Measurements from ENCODE around the gene DYNLT4. TPM values are rescaled to one million over a fixed set of nuclear protein-coding genes. Genes with fewer than 3 reads are reported as not detected.
A peak's percentile ranks its signal among the peaks of the same experiment; 100 is the strongest.

DYNLT4 gene
- total RNA-seq, 1 donor from 2014 or later = 1.9 TPM

DNA sequence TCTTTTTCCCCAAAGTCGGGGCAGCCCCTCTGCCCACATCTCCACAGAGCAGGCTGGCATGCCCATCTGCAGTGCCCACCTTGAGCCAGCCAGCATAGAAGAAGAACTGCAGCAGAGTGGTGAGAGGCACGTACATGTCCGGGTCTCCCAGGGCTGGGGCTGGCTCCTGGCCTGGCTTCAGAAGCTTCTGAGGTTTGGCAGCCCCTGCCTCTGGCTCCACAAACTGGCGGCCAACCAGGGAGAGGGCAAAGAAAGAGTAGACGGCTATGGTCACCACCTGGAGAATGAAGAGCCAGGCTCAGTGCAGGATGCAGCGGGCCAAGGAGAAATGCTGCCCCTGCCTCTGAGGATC lies 22.1 kb downstream of the DYNLT4 start:
- Histone ChIP-seq H3K4me3 (no peak overlapping the region), H3K4me1 (peaks cover 33% of the 10 kb centered on the region), H3K36me3 (peaks cover 17% of the 10 kb centered on the region), H3K27me3 (ENCODE audit: low read depth) (no peaks in the 10 kb centered on the region), H3K27ac (replicated peaks) (no peak overlapping the region), H3K9me3 (replicated peaks) (no peaks in the 10 kb centered on the region)
- intact Hi-C loops (cut with micrococcal nuclease) = no loop called here
- TF ChIP-seq, protein P1, sequence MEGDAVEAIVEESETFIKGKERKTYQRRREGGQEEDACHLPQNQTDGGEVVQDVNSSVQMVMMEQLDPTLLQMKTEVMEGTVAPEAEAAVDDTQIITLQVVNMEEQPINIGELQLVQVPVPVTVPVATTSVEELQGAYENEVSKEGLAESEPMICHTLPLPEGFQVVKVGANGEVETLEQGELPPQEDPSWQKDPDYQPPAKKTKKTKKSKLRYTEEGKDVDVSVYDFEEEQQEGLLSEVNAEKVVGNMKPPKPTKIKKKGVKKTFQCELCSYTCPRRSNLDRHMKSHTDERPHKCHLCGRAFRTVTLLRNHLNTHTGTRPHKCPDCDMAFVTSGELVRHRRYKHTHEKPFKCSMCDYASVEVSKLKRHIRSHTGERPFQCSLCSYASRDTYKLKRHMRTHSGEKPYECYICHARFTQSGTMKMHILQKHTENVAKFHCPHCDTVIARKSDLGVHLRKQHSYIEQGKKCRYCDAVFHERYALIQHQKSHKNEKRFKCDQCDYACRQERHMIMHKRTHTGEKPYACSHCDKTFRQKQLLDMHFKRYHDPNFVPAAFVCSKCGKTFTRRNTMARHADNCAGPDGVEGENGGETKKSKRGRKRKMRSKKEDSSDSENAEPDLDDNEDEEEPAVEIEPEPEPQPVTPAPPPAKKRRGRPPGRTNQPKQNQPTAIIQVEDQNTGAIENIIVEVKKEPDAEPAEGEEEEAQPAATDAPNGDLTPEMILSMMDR (IDR thresholded peaks at IDR 0.05; ENCODE audit: borderline replicate concordance) = no peak
- DNase-seq = no peak

DNA sequence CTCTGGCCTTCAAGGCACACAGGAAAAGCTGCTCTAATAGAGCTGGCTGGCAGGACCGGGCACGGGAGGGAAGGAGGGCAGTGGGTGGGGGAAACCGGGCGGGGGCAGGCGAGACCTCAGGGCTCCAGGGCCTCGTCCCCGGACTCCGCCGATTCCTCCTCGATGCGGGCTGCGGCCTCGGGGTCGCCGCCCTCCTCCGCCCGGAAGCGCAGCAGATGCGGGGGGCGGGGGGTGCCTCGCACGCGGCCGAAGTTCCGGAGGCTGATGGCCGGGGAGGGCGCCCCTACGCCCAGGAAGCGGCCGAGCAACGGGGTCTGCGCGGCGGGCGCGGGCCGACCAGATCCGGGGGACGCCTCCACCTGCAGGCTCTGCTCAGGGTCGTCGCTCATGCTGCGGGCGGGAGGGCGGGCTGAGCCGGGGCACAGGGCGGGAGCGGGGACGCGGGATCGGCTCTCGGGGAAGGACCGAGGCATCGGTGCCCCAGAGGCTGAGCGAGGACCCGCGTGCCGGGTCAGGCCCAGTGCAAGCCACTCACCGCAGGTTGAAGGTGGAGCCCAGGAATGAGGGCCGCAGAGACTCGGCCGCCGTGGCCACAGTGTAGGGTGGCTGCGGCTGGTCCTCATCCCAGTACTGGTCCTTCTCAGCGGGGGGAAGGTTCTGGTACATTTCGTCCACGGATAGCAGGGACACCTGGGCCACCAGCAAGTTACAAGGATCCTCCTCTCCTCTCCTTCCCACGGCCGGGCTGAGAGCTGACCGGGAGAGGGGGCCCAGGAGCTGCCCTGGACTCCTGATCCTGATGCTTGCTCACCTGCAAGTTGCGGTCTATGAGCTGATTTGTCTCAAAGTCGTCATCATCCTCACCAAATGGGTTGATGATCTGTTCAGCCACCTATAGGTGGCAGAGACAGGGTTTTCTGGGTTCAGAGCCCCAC lies 22.8 kb downstream of the DYNLT4 start:
- Histone ChIP-seq H3K36me3 (peaks cover 23% of the 10 kb centered on the region), H3K9me3 (replicated peaks) (no peaks in the 10 kb centered on the region), H3K4me3 (peak overlapping the region; percentile 68), H3K27ac (replicated peaks) (no peak overlapping the region), H3K4me1 (peaks cover 33% of the 10 kb centered on the region), H3K27me3 (ENCODE audit: low read depth) (no peaks in the 10 kb centered on the region)
- DNase-seq = no peak
- intact Hi-C loops (cut with micrococcal nuclease) = no loop called here
- TF ChIP-seq, protein P1 (IDR thresholded peaks at IDR 0.05; ENCODE audit: borderline replicate concordance) = no peak

DNA sequence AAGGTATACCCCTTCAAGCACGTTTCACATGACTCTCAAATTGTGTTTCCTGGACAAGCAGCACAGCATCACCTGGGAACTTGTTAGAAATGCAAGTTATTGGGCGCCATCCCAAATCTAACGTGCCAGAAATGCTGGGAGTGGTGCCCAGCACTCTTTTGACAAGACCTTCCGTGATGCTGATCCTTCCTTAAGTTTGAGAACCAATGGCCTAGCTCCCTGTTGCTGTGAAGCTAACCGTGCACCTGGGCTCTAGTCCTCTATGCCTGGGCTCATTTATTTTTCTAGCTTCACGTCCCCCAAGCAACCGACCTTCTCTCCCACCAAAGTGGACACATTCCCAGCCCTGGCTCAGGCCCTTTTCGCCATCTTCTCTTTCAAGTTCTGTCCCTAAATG lies 23.5 kb downstream of the DYNLT4 start:
- Histone ChIP-seq H3K36me3 (peaks cover 30% of the 10 kb centered on the region), H3K27ac (replicated peaks) (no peak overlapping the region), H3K9me3 (replicated peaks) (no peaks in the 10 kb centered on the region), H3K27me3 (ENCODE audit: low read depth) (no peaks in the 10 kb centered on the region), H3K4me3 (peak overlapping the region; percentile 68), H3K4me1 (peaks cover 33% of the 10 kb centered on the region)
- TF ChIP-seq, protein P1 (IDR thresholded peaks at IDR 0.05; ENCODE audit: borderline replicate concordance) = no peak
- DNase-seq = no peak
- intact Hi-C loops (cut with micrococcal nuclease) = no loop called here

DNA sequence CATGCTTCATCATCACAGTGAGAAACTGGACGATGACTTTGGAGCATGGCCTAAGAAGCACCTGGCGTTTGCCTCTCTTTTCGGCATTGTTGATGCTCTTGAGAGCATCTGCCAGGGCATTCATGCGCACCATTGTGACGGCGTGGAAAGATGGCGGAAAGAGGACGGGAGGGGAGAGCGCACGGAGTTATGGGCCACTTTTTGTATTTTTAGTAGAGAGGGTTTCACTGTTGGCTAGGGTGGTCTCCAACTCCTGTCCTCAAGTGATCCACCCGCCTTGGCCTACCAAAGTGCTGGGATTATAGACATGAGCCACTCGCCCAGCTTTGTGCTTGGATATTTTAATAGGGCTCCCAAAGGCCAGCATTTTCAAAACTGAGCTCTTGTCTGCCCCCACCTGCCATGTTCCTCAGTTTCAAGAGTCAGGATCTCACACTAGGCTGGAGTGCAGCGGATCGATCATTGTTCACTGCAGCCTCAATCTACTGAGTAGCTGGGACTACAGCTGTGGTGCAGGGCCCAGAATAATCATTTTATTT lies 26.5 kb downstream of the DYNLT4 start:
- no peak overlapping the region for H3K4me3 ChIP-seq
- H3K36me3 ChIP-seq = peaks cover 52% of the 10 kb centered on the region
- H3K4me1 ChIP-seq = peaks cover 52% of the 10 kb centered on the region
- intact Hi-C loops (cut with micrococcal nuclease) = no loop called here
- H3K27ac ChIP-seq (replicated peaks) = no peak overlapping the region
- TF ChIP-seq, protein P1 (IDR thresholded peaks at IDR 0.05; ENCODE audit: borderline replicate concordance) = no peak
- H3K9me3 ChIP-seq (replicated peaks) = no peaks in the 10 kb centered on the region
- DNase-seq = no peak
- no peaks in the 10 kb centered on the region for H3K27me3 ChIP-seq (ENCODE audit: low read depth)

DNA sequence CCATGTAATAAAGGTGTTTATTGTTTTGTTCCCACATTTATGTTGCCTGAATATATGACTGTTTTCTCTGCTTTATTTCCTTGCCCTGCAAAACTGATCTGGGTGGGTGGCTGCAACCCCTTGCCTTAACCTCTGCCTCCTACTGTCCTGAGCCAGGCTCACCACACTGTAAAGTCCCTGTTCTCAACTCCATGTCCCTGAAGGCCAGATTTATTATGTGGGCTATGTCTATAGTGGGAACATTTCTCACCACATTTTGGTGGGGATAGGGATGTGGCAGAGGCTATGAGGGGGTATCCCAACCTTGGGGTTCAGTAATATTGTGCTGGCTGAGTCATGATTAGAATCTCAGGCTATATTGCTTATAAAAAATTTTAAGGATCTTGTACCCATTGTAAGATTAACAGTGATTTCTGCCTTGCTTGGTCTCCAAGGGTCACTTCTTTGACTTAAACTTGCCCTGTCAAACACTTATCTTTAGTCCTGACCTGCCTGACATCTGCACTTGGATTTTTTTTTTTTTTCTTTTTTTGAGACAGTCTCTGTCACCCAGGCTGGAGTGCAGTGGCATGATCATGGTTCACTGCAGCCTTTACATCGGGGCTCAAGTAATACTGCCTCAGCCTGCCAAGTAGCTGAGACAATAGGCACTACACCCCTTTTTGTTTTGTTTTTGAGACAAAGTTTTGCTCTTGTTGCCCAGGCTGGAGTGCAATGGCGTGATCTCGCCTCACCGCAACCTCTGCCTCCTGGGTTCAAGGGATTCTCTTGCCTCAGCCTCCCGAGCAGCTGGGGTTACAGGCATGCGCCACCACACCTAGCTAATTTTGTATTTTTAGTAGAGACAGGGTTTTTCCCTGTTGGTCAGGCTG lies 28.2 kb downstream of the DYNLT4 start:
- no peaks in the 10 kb centered on the region for H3K9me3 ChIP-seq (replicated peaks)
- no peak overlapping the region for H3K4me3 ChIP-seq
- TF ChIP-seq, protein P1 (IDR thresholded peaks at IDR 0.05; ENCODE audit: borderline replicate concordance) = no peak
- peaks cover 52% of the 10 kb centered on the region for H3K36me3 ChIP-seq
- no peak overlapping the region for H3K27ac ChIP-seq (replicated peaks)
- intact Hi-C loops (cut with micrococcal nuclease) = no loop called here
- H3K27me3 ChIP-seq (ENCODE audit: low read depth) = no peaks in the 10 kb centered on the region
- H3K4me1 ChIP-seq = peaks cover 47% of the 10 kb centered on the region
- DNase-seq = no peak
